IPS-18c (cell line): Measurements from ENCODE around the gene LAMTOR1.

Source experiments
- H3K4me3 ChIP-seq: 2 replicates; pipeline ENCODE4 v1.7.0; 2013; ENCODE audit warnings: low read depth, mild to moderate bottlenecking, low read length, moderate library complexity; ENCODE audit not compliant: insufficient read depth
- H3K9me3 ChIP-seq: one replicate; pipeline ENCODE4 v1.6.1; 2013; ENCODE audit warnings: mild to moderate bottlenecking, low read length, moderate library complexity; ENCODE audit not compliant: control insufficient read depth, insufficient read depth

The LAMTOR1 gene

DNA sequence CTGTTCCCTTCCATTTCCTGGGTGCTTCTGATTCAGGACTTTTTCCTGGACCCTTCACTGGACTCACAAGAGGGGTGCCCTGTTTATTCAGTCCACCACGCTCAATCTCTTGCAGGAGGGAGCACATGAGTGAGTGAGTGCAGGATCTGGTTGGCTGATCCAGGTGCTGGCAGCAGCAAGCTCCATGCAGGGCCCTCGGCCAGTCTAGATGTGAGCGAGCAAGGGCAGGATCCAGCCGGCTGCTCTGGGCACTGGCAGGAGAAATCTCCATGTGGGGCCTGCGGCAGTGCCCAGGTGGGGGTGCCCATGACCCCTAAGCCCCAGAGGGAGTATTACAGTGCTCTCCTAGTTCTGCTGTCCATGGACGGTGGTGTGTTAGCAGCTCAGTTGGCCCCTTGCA lies 20.9 kb upstream of the LAMTOR1 start:
- Histone ChIP-seq H3K9me3 (no peaks in the 10 kb centered on the region), H3K4me3 (no peak overlapping the region)

DNA sequence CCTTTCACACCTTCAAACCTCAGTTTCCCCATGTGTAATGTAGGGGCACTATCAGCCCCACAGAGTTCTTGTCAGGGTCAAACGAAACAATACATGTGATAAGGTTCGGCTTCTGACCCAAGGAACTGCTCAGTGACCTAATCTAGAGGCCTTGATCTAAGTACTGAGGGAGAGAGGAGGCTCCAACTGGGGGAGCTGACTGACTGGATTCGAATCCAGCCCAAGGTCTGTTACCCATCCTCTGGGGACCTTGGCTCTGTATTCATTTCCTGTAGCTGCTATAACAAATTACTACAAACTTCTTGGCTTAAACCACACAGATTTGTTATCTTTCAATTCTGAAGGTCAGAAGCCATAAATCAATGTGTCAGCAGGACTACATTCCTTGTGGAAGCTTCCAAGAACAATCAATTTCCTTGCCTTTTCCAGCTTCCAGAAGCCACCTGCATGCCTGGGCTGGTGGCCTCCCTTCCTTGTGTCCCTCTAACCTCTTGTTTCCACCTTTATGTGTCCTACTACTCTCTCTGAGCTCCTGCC lies 20.1 kb upstream of the LAMTOR1 start:
- Histone ChIP-seq H3K4me3 (no peak overlapping the region), H3K9me3 (no peaks in the 10 kb centered on the region)

DNA sequence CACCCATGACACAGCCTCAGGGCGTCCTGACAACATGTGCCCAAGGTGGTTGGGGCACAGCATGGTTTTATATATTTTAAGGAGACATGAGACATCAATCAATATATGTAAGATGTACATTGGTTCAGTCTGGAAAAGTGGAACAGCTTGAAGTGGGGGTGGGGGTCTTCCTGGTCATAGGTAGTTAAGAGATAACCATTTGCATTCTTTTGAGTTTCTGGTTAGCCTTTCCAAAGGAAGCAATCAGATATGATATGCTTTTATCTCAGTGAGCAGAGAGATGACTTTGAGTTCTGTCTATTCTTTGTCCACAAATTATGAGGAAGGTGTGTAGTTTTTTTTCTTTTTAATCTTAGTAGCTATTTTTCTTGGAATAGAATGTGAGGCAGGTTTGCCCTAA lies 19.5 kb upstream of the LAMTOR1 start:
- Histone ChIP-seq H3K9me3 (no peaks in the 10 kb centered on the region), H3K4me3 (no peak overlapping the region)

DNA sequence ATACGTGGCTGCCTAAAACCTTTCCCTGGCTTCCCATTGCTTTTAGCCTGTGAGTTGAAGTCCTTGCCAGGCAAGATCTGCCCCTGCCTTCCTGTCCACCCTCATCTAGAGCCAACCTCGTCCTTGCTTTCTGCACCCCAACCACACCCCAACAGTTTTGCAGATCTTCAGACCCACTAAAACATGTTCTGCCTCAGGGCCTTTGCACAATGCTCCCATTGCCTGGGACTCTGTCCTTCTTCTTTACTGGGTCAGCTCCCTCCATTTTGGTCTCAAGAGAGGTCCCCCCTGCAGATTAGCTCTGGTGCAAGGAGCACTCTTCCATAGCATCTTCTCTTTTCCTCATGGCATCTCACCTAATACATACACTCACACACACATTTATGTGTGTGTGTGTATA lies 17.8 kb upstream of the LAMTOR1 start:
- no peak overlapping the region for H3K4me3 ChIP-seq
- H3K9me3 ChIP-seq: no peaks in the 10 kb centered on the region

GRCh38 chr11:72119198-72119597 lies 16.1 kb upstream of the LAMTOR1 start:
- Histone ChIP-seq H3K9me3 (no peaks in the 10 kb centered on the region), H3K4me3 (no peak overlapping the region)

DNA sequence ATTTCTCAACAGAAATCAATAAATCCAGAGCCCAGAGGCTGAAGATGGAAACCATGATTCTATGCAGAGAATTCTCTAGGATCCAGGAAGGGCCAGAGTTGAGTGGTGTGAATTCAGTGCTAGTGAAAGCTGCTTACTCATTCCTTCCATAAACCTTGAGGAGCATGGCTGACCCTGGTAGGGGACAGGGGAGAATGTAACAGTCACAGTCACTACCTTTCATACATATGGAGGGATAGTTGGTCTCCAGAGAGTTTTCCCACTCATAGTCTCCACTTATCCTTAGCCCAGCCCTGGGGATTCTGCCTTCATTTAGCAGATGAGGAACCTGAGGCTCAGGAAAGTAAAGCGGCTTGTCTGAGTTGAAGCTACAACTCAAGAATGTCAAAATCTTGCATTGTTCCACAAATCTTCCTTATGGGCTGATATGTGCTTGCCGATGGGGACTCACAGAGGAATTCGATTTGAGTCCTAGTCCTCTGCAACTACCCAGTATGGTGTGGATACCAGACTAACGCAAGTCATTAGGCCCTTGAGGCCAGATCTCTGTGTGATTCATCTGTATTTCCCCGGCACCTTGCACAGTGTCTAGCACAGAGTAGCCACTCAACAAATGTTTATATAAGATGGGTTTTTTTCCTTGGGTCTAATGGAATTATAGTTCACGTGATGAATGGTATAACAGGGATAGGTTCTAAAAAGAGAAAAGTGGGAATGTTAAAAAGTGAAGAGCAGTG lies 13.1 kb upstream of the LAMTOR1 start:
- no peaks in the 10 kb centered on the region for H3K9me3 ChIP-seq
- no peak overlapping the region for H3K4me3 ChIP-seq

- Histone ChIP-seq H3K9me3 (no peaks in the 10 kb centered on the region), H3K4me3 (no peak overlapping the region)
Measured at GRCh38 chr11:72114570-72114969, 11.5 kb upstream of the LAMTOR1 start.

DNA sequence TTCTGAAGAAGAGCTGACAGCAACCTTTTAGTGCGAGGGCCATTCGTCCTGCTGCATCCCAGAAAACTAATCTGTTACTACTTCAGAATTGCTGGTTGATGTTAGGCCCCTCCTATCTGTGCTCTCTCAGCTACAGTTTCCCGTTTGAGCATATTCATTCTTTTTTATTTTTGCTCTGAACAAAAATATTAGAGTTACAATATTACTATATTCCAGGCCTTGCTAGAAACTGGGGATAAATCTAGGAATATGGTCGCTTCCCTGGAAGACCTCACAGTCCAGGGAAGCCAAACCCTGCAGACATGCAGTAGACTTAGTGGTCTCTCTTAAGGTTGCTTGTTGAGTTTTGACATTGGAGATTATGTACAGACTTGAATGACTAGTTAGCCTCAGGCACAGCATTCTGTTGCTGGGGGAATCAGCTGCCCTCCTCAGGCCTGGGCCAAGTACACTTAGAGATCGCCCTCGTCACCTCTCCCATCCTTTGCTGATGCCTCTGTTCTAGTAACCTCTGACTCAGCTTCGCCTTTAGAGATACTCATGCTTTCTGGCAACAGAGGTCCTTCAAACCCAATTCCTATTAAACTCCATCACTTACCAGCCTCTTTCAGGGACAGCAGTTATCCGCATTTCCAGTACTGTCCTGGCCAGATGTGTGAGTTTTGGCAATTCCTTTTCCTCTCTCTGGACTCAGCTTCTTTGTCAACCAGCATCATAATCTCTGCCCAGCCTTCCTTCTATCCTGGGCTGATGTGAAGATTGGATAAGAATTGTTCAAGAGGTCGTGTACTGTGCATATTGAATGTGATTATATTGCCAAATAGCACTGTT lies 10.1 kb upstream of the LAMTOR1 start:
- Histone ChIP-seq H3K4me3 (peak overlapping the region; percentile 86), H3K9me3 (no peaks in the 10 kb centered on the region)

DNA sequence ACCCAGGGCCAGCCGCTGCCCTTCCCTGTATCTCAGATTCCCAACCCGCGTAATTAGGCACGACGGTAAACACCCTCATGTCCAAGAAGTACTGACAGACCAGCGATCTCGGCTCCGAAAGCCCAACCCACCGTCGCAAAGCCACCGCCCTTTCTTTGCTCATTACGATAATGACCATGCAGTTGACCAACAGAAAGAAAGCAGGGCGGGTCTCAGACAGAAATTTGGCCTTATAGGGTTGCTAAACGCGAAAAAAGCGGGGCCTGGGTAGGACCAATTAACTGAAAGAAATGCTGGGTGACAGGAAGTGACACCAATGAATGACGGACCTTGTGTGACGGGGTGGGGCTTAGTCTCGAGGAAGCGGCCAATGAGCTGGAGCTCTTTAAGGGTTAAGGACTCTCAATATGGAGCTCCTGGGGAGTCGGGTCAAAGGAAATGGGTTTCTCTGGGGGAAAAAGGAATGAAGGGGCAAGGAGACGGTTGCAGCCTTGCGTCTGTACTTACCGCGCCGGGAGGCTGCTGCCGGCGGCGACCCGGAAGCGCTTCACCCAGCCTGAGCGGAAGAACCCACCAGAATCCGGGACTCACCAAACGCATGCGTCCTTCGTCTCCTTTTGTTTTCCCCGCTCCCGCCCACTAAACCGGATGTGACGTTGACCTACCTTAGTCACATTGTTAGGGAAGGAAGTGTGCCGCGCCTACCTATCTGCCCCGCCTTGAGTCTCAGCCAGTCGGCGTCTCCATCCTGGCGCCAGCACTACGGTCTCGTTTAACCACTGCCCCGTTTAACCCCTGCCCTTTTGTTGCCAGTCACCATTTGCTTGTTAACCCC lies 9.3 kb upstream of the LAMTOR1 start, which contains the start of gene ANAPC15:
TSS of gene ANAPC15 (minus strand) at position 553 of the 835 bp plus-strand sequence. CDS start 1,419 bp downstream, outside the sequence.
- no peaks in the 10 kb centered on the region for H3K9me3 ChIP-seq

DNA sequence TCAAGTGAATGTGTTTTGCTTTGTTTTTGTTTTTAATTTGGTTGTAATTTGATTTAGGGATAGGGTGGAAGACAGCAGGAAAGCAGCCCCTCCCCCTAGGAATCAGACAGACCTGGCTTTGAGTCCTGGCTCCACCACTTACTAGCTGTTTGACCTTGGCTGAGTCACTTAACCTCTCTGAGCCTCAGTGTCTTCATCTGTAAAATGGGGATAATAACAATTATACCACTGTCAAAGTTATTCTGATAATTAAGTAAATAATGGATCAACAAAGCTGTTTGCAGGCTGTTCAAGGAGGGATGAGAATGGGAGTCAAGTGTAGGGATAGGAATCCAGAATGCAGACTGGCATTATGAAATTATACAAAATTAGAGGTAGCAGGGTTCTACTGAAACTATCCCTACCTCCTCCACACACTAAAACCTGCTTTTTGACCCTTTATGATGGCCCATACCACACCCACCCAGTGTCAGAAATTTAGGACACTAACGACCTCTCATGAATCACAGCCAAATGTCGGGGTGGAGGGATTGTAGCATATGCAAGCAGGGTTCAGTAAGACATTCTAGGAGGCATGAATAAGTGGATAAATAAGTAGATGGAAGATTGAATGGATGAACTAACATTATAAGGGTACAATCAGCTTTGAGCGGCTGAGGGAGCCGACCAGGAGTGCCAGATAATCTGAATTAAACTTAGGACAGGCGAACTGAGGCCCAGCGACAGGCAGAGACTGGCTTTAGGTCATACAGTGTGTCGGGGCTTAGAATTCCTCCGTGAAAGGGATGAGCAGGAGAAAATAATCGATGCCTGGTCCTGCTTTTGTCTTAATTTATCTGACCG lies 8.4 kb upstream of the LAMTOR1 start:
- Histone ChIP-seq H3K4me3 (peak overlapping the region; percentile 86), H3K9me3 (no peaks in the 10 kb centered on the region)

More for the DNA sequence above, 9.3 kb upstream of the LAMTOR1 start, which contains the start of gene ANAPC15:
- H3K4me3 ChIP-seq: peak within 1 kb of the TSS; percentile 86

DNA sequence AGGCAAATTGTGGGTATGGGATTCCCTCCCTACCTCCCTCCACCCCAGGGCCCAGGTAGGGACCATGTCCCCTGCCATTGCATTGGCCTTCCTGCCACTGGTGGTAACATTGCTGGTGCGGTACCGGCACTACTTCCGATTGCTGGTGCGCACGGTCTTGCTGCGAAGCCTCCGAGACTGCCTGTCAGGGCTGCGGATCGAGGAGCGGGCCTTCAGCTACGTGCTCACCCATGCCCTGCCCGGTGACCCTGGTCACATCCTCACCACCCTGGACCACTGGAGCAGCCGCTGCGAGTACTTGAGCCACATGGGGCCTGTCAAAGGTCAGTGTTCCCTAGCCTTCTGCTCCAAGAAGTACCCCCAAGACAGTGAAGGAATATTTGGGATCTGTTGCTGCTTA lies 2.8 kb upstream of the LAMTOR1 start, which contains the start of gene TOMT:
TSS of gene TOMT (plus strand) at position 37 of the 400 bp plus-strand sequence. CDS start at position 65, 28 bp downstream.
- H3K9me3 ChIP-seq: no peaks in the 10 kb centered on the region
- H3K4me3 ChIP-seq: no peak within 1 kb of the TSS

DNA sequence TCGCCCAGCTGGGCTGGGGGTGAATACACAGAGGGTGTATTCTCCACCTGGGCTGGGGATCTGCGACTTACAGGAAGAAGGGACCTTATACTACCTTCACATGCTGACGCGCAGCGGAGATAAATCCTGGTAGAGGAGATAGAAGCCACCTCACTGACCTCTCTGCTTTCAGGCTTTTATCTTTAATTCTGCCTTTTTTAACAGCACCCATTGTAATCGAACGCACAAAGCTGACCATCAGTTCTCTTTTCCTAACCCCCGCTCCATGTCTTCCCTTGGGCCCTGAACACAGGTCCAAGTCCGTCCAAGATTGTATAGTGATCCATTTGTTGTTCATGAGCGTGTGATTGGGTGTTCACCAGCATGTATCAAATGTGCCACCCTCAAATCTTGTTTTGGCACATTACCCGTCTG lies 664 bp upstream of the LAMTOR1 start:
- Histone ChIP-seq H3K9me3 (no peaks in the 10 kb centered on the region), H3K4me3 (peak overlapping the region; percentile 29; the same call in 1 of the 2 replicates)

DNA sequence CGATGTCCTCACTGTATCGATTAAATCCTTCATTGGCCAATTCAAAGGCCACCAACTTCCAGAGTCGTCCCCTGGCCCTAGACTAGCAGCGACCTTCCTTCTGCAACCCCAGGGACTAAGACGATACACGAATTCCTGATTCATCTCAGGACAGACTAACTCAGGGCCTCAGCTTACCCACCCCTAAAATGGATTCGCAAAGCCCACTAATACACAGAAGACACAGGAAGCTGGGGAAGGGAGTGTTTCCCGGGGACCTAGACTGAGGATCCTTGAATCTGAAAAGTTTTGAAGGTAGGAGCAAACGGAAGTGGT lies 509 bp downstream of the LAMTOR1 start:
- H3K4me3 ChIP-seq: peak overlapping the region; percentile 94
- no peaks in the 10 kb centered on the region for H3K9me3 ChIP-seq

DNA sequence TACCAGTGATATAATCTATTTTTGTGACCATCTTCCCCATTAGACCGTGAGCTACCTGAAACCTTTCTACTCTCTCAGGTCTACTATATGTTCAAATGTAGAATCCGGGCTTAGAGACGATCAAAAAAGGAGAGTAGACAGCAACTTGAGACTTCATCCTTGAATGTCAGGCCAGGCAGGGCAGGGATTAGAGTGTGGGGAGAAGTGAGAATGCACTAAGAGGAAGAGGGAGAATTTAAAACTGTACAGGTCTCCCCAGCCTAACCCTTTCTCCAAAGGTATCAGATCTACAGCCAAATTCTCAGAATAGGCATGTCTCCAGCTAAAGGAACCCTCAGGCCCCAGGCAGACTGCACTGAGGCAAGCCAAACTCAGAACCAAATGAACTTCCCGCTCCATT lies 935 bp downstream of the LAMTOR1 start:
- Histone ChIP-seq H3K9me3 (no peaks in the 10 kb centered on the region), H3K4me3 (peak overlapping the region; percentile 94)

- Histone ChIP-seq H3K4me3 (no peak overlapping the region), H3K9me3 (no peaks in the 10 kb centered on the region)
Measured at GRCh38 chr11:72100462-72100861, 2.6 kb downstream of the LAMTOR1 start.

DNA sequence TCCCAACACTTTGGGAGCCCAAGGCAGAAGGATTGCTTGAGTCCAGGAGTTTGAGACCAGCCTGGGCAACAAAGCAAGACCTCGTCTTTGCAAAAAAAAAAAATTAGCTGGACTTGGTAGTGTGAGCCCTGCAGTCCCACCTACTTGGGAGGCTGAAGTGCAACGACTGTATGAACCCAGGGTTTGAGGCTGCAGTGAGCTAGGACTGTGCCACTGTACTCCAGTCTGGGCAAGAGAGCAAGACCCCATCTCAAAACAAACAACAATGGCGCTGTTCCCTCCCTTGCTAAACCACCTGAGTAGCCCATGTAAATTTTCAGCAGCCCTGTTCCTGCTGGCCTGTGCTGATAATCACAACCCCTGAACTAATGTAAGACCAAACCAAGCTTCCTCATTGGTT lies 3.1 kb downstream of the LAMTOR1 start:
- no peaks in the 10 kb centered on the region for H3K9me3 ChIP-seq
- H3K4me3 ChIP-seq: no peak overlapping the region
